ENCODE data around the gene RFX1. TPM values are rescaled to one million over a fixed set of nuclear protein-coding genes. Genes with fewer than 3 reads are reported as not detected.

Gene RFX1
- total RNA-seq, 1 donor from 2014 or later: 21.2 TPM

- H3K9me3 Mint-ChIP-seq: no peaks in the 10 kb centered on the region
- H3K27me3 Mint-ChIP-seq (ENCODE audit: low read depth): no peaks in the 10 kb centered on the region
- H3K4me1 Mint-ChIP-seq: no peaks in the 10 kb centered on the region
- no peaks in the 10 kb centered on the region for H3K36me3 Mint-ChIP-seq
- no peak overlapping the region for H3K4me3 Mint-ChIP-seq
- H3K27ac Mint-ChIP-seq: no peak overlapping the region
- DNase-seq (ENCODE audit: low spot score in 2 of 2, unreplicated experiment in 2 of 2): no peak
- no peak for TF ChIP-seq CTCF (IDR thresholded peaks at IDR 0.05; ENCODE audit: unreplicated experiment)
These were observed 59.7 kb downstream of the RFX1 start for GRCh38 chr19:13946414-13946813.

DNA sequence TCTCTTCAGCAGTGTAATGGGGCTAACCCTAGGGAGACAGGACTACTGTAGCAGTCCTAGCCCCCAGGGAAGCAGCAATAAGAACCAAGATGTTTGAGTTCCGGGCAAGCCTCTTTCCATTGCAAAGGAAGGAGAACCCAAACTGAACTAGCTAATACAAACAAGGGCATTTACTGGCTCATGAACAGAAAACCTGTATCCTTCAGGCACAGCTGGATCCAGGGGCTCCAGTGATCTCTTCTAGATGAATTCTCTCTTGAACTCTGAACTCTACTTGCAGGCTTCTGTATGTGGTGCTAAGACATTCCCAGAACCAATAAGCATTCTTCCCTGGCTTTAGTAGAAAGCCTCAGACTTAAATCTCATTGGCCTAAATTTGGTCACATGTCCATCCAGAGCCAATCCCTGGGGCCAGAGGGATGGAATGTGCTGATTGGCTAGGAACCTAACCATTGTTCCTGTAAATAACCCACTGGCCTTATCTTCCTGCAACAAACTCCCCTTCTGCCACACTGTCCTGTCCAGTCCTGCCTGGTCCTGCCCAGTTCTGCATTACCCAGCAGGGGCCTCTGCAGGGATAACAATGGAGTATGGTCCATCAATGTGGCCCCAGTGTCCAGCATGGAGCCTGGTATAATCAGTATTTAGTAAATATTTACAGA lies 64.0 kb downstream of the RFX1 start:
- no peak overlapping the region for H3K4me3 Mint-ChIP-seq
- H3K4me1 Mint-ChIP-seq: peaks cover 4% of the 10 kb centered on the region
- H3K36me3 Mint-ChIP-seq: no peaks in the 10 kb centered on the region
- no peak for TF ChIP-seq CTCF (IDR thresholded peaks at IDR 0.05; ENCODE audit: unreplicated experiment)
- no peak overlapping the region for H3K27ac Mint-ChIP-seq
- H3K9me3 Mint-ChIP-seq: no peaks in the 10 kb centered on the region
- no peak for DNase-seq (ENCODE audit: low spot score in 2 of 2, unreplicated experiment in 2 of 2)
- H3K27me3 Mint-ChIP-seq (ENCODE audit: low read depth): peaks cover 3% of the 10 kb centered on the region

DNA sequence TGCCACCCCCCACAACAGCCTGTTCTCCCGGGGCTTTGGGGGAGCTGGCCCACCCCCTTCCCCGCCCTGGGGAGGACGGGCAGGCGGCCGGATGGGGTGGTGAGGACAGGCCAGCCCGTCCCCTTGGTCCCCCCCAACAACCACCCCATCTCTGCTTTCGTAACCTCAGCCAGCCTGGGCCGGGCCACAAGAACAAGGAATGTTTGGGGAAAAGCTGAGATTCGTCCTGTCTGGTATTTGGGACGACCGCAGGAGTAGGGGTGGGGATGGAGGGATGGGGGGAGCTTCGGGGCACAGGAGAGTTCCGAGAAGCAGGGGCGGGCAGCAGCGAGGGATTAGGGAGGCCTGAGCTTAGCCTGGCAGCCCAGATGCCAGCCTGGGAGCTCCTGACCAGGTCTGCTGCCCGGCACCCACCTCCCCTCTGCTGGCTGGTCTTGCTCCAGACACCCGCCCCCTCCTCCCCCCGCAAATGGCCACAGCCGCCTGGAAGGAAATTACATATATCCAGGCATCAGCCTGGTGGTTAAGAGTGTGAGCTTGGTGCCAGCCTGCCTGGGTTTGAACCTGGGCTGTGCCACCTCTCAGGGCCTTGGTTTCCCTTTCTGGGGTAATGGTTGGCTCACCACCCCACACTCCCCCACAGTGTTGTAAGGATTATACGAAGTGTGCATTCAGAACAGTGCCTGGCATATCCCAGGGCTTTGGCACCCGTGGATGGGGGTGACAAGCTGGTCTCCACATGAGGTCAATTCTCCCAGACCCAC lies 67.6 kb downstream of the RFX1 start, which contains the start of gene PODNL1:
Gene PODNL1 (minus strand): TSS at position 117 of the 764 bp plus-strand sequence. CDS start 236 bp downstream, outside the sequence.
- DNase-seq (ENCODE audit: low spot score in 2 of 2, unreplicated experiment in 2 of 2): no peak
- no peaks in the 10 kb centered on the region for H3K9me3 Mint-ChIP-seq
- no peak within 1 kb of the TSS for H3K4me3 Mint-ChIP-seq

DNA sequence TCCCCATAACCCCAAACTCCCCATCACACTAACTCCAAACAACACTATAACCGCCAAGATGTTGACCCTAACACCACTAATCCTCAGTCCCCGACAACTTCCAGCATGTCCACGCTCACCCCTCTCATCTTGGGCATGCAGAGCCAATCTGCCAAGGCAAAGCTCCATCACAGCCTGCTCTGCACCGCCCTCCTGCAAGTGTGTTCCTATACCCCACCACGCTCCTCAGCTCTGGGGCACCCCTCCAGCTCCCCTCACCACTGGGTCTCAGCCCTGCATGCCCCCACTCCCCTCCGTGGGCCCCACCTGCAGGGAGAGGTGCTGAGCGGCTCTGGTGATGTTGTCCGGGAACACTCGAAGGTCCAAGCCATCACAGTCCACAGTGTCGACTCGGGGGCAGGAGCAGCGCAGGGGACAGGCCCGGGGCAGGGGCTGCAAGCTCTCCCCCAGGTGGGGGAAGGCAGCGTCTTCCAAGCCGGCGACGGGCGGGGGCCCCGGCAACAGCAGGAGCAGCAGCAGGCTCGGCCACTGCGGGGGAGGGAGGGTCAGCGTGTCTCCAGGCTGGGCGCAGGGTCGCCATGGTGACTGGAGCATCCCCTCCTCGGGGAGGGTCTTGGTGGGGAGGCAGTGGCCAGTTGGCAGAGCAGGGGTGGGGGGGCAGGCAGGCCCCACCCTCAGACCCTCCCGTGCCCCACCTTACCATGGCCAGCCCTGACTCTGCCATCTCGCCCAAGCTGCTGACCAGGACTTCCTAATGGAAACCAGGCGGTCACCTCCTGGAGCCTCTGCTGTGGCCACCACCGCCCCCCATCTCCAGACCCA lies 68.4 kb downstream of the RFX1 start:
- H3K4me1 Mint-ChIP-seq: peaks cover 4% of the 10 kb centered on the region
- no peak overlapping the region for H3K4me3 Mint-ChIP-seq
- no peak for TF ChIP-seq CTCF (IDR thresholded peaks at IDR 0.05; ENCODE audit: unreplicated experiment)
- no peaks in the 10 kb centered on the region for H3K36me3 Mint-ChIP-seq
- no peak for DNase-seq (ENCODE audit: low spot score in 2 of 2, unreplicated experiment in 2 of 2)
- peaks cover 4% of the 10 kb centered on the region for H3K27me3 Mint-ChIP-seq (ENCODE audit: low read depth)
- H3K27ac Mint-ChIP-seq: no peak overlapping the region
- no peaks in the 10 kb centered on the region for H3K9me3 Mint-ChIP-seq

More for the DNA sequence above, 67.6 kb downstream of the RFX1 start, which contains the start of gene PODNL1:
- Mint-ChIP-seq H3K4me1 (peaks cover 4% of the 10 kb centered on the region), H3K27me3 (ENCODE audit: low read depth) (peaks cover 4% of the 10 kb centered on the region), H3K27ac (no peak within 1 kb of the TSS), H3K36me3 (no peaks in the 10 kb centered on the region)
- no peak for TF ChIP-seq CTCF (IDR thresholded peaks at IDR 0.05; ENCODE audit: unreplicated experiment)

DNA sequence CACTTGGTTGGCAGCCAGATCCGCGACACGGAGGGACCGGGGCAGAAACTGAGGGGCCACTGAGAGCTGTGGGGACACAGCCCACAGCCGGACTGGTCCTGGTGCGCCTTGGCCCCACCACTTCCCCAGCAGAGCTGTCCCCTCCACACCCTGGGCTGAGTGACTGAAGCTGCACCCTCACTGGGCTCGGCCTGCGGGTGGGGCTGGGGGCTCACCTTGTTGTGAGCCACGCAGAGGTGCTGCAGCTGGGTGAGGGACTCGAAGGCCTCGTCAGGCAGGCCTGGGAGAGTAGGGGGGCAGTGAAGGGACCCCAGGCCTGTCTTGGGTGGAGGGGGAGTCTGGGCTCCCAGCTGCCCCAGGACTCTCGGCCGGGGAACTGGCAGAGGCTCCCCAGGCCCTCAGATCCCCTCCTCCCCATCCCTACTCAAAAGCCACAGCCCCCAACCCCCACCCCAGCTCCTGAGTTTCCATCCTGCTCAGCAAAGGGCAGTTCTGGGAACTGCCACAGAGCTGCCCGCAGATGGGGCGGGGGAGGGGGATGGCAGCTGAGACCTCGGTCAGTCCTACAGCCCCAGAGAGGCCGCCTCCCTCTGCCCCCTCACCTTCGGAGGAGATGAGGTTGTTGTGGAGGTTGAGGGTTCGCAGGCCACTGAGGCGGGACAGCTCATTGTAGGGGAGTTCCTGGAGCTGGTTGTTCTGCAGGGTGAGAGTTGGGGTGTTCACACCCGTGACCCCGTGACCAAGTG lies 70.2 kb downstream of the RFX1 start:
- H3K36me3 Mint-ChIP-seq: no peaks in the 10 kb centered on the region
- H3K4me1 Mint-ChIP-seq: peaks cover 4% of the 10 kb centered on the region
- no peak overlapping the region for H3K27ac Mint-ChIP-seq
- no peak overlapping the region for H3K4me3 Mint-ChIP-seq
- DNase-seq (ENCODE audit: low spot score in 2 of 2, unreplicated experiment in 2 of 2): no peak
- H3K27me3 Mint-ChIP-seq (ENCODE audit: low read depth): peaks cover 4% of the 10 kb centered on the region
- no peaks in the 10 kb centered on the region for H3K9me3 Mint-ChIP-seq
- TF ChIP-seq CTCF (IDR thresholded peaks at IDR 0.05; ENCODE audit: unreplicated experiment): no peak

Measured in mesothelial cell of epicardium (in vitro differentiated cells).